GM23338 (cell line): Measurements from ENCODE around the gene CAMTA1. TPM values are rescaled to one million over a fixed set of nuclear protein-coding genes. Genes with fewer than 3 reads are reported as not detected.

Experiments used
- ATAC-seq: fragments of 200-7000 bp; cut with Tn5 transposase; 3 replicates; pipeline ENCODE4 v1.9.1; 2020
- DNase-seq: peaks from one replicate; pipeline ENCODE4 v3.0.0-alpha.2; 2015; ENCODE audit warnings: low spot score
- H2AFZ ChIP-seq: fragments of 200-600 bp; sonication (generic); 2 replicates; pipeline ENCODE4 v1.8.0; 2016; ENCODE audit warnings: antibody characterized with exemption, mild to moderate bottlenecking, moderate library complexity
- H3F3A ChIP-seq: fragments of 200-600 bp; sonication (generic); replicated peaks from 2 replicates; pipeline ENCODE4 v1.8.0; 2017; ENCODE audit warnings: antibody characterized with exemption, mixed run types, low read depth
- H3K27ac ChIP-seq: fragments of 200-600 bp; sonication (generic); 2 replicates; pipeline ENCODE4 v1.6.1; 2016; ENCODE audit warnings: low read depth
- H3K27me3 ChIP-seq: fragments of 200-600 bp; sonication (generic); 2 replicates; pipeline ENCODE4 v1.8.0; 2016; ENCODE audit warnings: mild to moderate bottlenecking, mixed run types, moderate library complexity; ENCODE audit not compliant: insufficient read depth
- H3K36me3 ChIP-seq: fragments of 200-600 bp; sonication (generic); 2 replicates; pipeline ENCODE4 v1.8.0; 2016; ENCODE audit warnings: mild to moderate bottlenecking; ENCODE audit not compliant: insufficient read depth
- H3K4me1 ChIP-seq: fragments of 200-600 bp; sonication (generic); 2 replicates; pipeline ENCODE4 v1.8.0; 2016; ENCODE audit warnings: mild to moderate bottlenecking, moderate library complexity; ENCODE audit not compliant: insufficient read depth
- H3K4me2 ChIP-seq: fragments of 200-600 bp; sonication (generic); 2 replicates; pipeline ENCODE4 v1.7.1; 2017; ENCODE audit warnings: mixed run types
- H3K4me3 ChIP-seq: fragments of 200-600 bp; sonication (generic); 2 replicates; pipeline ENCODE4 v1.6.1; 2016; ENCODE audit warnings: mixed run types
- H3K79me2 ChIP-seq: fragments of 200-600 bp; sonication (generic); replicated peaks from 2 replicates; pipeline ENCODE4 v1.8.0; 2017; ENCODE audit warnings: mild to moderate bottlenecking; ENCODE audit not compliant: insufficient read depth
- H3K9me2 ChIP-seq: fragments of 200-600 bp; sonication (generic); 2 replicates; pipeline ENCODE4 v1.8.0; 2017; ENCODE audit not compliant: insufficient read depth
- H4K20me1 ChIP-seq: fragments of 200-600 bp; sonication (generic); replicated peaks from 2 replicates; pipeline ENCODE4 v1.8.0; 2017; ENCODE audit warnings: mild to moderate bottlenecking; ENCODE audit not compliant: insufficient read depth
- H3K27ac Mint-ChIP-seq: 2 replicates; pipeline ENCODE4 v1.8.0; 2020; ENCODE audit warnings: inconsistent platforms, mild to moderate bottlenecking, moderate library complexity, mixed read lengths
- H3K27me3 Mint-ChIP-seq: 3 replicates; pipeline ENCODE4 v1.8.0; 2022; ENCODE audit warnings: low read depth, mild to moderate bottlenecking, moderate library complexity, mixed read lengths, inconsistent platforms; ENCODE audit not compliant: insufficient read depth, poor library complexity
- H3K36me3 Mint-ChIP-seq: 3 replicates; pipeline ENCODE4 v1.8.0; 2021; ENCODE audit warnings: low read depth, mild to moderate bottlenecking, inconsistent platforms, moderate library complexity, mixed read lengths
- H3K4me1 Mint-ChIP-seq: 3 replicates; pipeline ENCODE4 v1.8.0; 2020; ENCODE audit warnings: mild to moderate bottlenecking, inconsistent platforms, mixed read lengths
- H3K4me3 Mint-ChIP-seq: 3 replicates; pipeline ENCODE4 v1.8.0; 2021; ENCODE audit warnings: moderate library complexity, mild to moderate bottlenecking, inconsistent platforms, mixed read lengths
- H3K9me3 Mint-ChIP-seq: 3 replicates; pipeline ENCODE4 v1.8.0; 2020; ENCODE audit warnings: moderate library complexity, mild to moderate bottlenecking, inconsistent platforms, mixed read lengths
- CTCF ChIP-seq, 2 experiments: fragments of 200-600 bp in 1 of 2; sonication (generic) in 1 of 2; conservative IDR thresholded peaks; 2 replicates each; pipeline versions ENCODE4 v1.5.1 to v1.6.1; 2016 to 2017; ENCODE audit warnings: antibody characterized with exemption in 2 of 2, low read depth in 2 of 2, mild to moderate bottlenecking in 2 of 2, moderate library complexity in 1 of 2
- EZH2 ChIP-seq: fragments of 200-600 bp; sonication (generic); IDR thresholded peaks from one replicate; pipeline ENCODE4 v1.8.0; 2017; ENCODE audit warnings: antibody characterized with exemption, mild to moderate bottlenecking, low read depth; ENCODE audit not compliant: unreplicated experiment
- EZH2phosphoT487 ChIP-seq: fragments of 200-600 bp; sonication (generic); IDR thresholded peaks from one replicate; pipeline ENCODE4 v1.8.1; 2018; ENCODE audit warnings: antibody characterized with exemption; ENCODE audit not compliant: unreplicated experiment
- JUNB ChIP-seq: IDR thresholded peaks from one replicate; pipeline ENCODE4 v1.6.1; 2016; ENCODE audit warnings: antibody characterized with exemption; ENCODE audit not compliant: unreplicated experiment
- POLR2AphosphoS5 ChIP-seq: IDR thresholded peaks from 2 replicates; pipeline ENCODE4 v1.6.1; 2016; ENCODE audit warnings: antibody characterized with exemption, low read depth
- REST ChIP-seq: IDR thresholded peaks from one replicate; pipeline ENCODE4 v1.6.1; 2018; ENCODE audit warnings: antibody characterized with exemption; ENCODE audit not compliant: unreplicated experiment
- STAT1 ChIP-seq: IDR thresholded peaks from one replicate; pipeline ENCODE4 v1.6.1; 2016; ENCODE audit warnings: antibody characterized with exemption; ENCODE audit not compliant: unreplicated experiment
- polyA plus RNA-seq: library from polyadenylated mRNA; unstranded; fragments of >200 nt; fragmentation: Nextera tagmentation; extraction: Ambion mirVana; gene quantifications from 2 replicates; pipeline ENCODE4 v1.2.1, GENCODE V29; 2016
- total RNA-seq: library from RNA; depleted of rRNA; stranded (reverse); fragments of >200 nt; shearing (Covaris generic); gene quantifications from 2 replicates; pipeline ENCODE4 v1.2.3, GENCODE V29; 2014

CAMTA1 gene
- total and polyA plus RNA-seq, 2 experiments from 2014 or later, result 115 to 519 TPM

GRCh38 chr1:6982443-6982842, 197.2 kb downstream of the CAMTA1 start (continued):
- TF ChIP-seq CTCF (conservative IDR thresholded peaks at IDR 0.05; ENCODE audit: low read depth in 2 of 2), result no peak
- no peak for TF ChIP-seq STAT1
- no peak for TF ChIP-seq JUNB

GRCh38 chr1:6982860-6983259, 197.6 kb downstream of the CAMTA1 start:
- H2AFZ ChIP-seq, result no peak overlapping the region
- H3K4me2 ChIP-seq, result no peak overlapping the region
- Mint-ChIP-seq H3K27me3 (peaks cover 8% of the 10 kb centered on the region), H3K4me1 (peaks cover 25% of the 10 kb centered on the region), H3K4me3 (no peak overlapping the region), H3K27ac (no peak overlapping the region), H3K36me3 (peaks cover 2% of the 10 kb centered on the region; the same call in 1 of the 3 replicates), H3K9me3 (no peaks in the 10 kb centered on the region; the same call in 2 of the 3 replicates)
- no peaks in the 10 kb centered on the region for H4K20me1 ChIP-seq
- ATAC-seq, result no peak
- no peaks in the 10 kb centered on the region for H3K36me3 ChIP-seq
- no peaks in the 10 kb centered on the region for H3K79me2 ChIP-seq
- no peak for DNase-seq
- TF ChIP-seq REST, result no peak
- TF ChIP-seq JUNB, result no peak
- TF ChIP-seq EZH2, result no peak
- TF ChIP-seq POLR2AphosphoS5, result no peak
- TF ChIP-seq CTCF (conservative IDR thresholded peaks at IDR 0.05; ENCODE audit: low read depth in 2 of 2), result no peak
- no peak for TF ChIP-seq EZH2phosphoT487
- H3K4me1 ChIP-seq, result peaks cover 13% of the 10 kb centered on the region
- no peaks in the 10 kb centered on the region for H3K27me3 ChIP-seq
- no peak overlapping the region for H3K4me3 ChIP-seq
- 0 out of 2 replicates have a peak, but pooled peaks cover 7% of the 10 kb centered on the region for H3F3A ChIP-seq
- no peak overlapping the region for H3K27ac ChIP-seq
- H3K9me2 ChIP-seq, result no peaks in the 10 kb centered on the region
